Measurements from ENCODE around the gene RHAG.

DNA sequence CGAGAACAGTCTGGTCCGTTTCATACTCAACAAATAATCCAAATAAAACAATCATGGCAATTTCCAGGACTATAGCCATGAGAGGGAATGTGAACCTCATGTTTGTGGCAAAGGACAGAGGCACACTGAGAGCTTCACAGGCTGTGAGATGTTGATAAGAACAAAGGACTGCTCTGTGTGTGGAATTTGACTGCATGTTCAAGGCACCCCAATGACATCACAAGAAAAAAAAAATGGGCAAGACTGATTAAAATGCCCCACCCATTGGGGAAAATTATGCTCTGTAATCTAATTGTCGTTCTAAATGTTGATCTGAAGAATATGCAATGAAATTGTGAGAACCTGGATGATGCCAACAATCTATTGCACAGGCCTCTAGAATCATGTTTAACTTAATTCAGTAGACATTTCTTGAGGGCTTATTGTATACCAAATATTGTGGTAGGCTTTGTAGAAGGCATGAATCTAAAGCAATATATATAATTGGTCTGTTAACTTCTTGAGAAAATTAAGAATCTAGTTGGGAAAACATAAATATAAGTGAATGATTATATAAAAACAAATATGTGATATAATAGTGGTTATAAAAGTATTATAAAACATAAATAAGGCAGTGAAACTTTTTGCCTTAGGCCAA is at the start of gene RHAG:
- TF ChIP-seq, protein P1, sequence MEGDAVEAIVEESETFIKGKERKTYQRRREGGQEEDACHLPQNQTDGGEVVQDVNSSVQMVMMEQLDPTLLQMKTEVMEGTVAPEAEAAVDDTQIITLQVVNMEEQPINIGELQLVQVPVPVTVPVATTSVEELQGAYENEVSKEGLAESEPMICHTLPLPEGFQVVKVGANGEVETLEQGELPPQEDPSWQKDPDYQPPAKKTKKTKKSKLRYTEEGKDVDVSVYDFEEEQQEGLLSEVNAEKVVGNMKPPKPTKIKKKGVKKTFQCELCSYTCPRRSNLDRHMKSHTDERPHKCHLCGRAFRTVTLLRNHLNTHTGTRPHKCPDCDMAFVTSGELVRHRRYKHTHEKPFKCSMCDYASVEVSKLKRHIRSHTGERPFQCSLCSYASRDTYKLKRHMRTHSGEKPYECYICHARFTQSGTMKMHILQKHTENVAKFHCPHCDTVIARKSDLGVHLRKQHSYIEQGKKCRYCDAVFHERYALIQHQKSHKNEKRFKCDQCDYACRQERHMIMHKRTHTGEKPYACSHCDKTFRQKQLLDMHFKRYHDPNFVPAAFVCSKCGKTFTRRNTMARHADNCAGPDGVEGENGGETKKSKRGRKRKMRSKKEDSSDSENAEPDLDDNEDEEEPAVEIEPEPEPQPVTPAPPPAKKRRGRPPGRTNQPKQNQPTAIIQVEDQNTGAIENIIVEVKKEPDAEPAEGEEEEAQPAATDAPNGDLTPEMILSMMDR (IDR thresholded peaks at IDR 0.05; ENCODE audit: insufficient read depth, low read depth, low read length), result no peak
- TF ChIP-seq EZH2 (IDR thresholded peaks at IDR 0.05; ENCODE audit: insufficient read depth, low read length), result no peak
